HepG2 (cell line): ENCODE data around the gene ALB. TPM values are rescaled to one million over a fixed set of nuclear protein-coding genes. Genes with fewer than 3 reads are reported as not detected.

Experiments
- CCDC6 ChIP-seq: sonication (generic); formaldehyde crosslinking; IDR thresholded peaks from 2 replicates; pipeline ENCODE4 v1.8.1; 2022; ENCODE audit warnings: mild to moderate bottlenecking, missing genetic modification reagents, moderate library complexity
- DRAP1 ChIP-seq: IDR thresholded peaks from 2 replicates; pipeline ENCODE4 v1.6.1; 2016; ENCODE audit warnings: missing genetic modification reagents, missing compliant biosample characterization
- FOXP4 ChIP-seq: sonication (generic); formaldehyde crosslinking; IDR thresholded peaks from 2 replicates; pipeline ENCODE4 v1.4.0; 2020; ENCODE audit warnings: missing genetic modification reagents
- LCORL ChIP-seq, 2 experiments: fragments of 450-650 bp in 1 of 2; sonication (generic) in 1 of 2; formaldehyde crosslinking in 1 of 2; IDR thresholded peaks; 2 replicates each; pipeline versions ENCODE4 v1.5.0 to v1.6.1; 2017 to 2020; ENCODE audit warnings: antibody characterized with exemption in 1 of 2, missing genetic modification reagents in 1 of 2
- MED1 ChIP-seq: sonication (generic); formaldehyde crosslinking; IDR thresholded peaks from 2 replicates; pipeline ENCODE4 v1.4.0; 2020; ENCODE audit warnings: missing genetic modification reagents
- NR2F1 ChIP-seq, 2 experiments: fragments of 450-650 bp in 1 of 2; formaldehyde crosslinking in 1 of 2; IDR thresholded peaks; 2 replicates each; pipeline versions ENCODE4 v1.5.0 to v1.6.1; 2016 to 2020; ENCODE audit warnings: mild to moderate bottlenecking in 1 of 2, missing compliant biosample characterization in 1 of 2, missing genetic modification reagents in 1 of 2, moderate library complexity in 1 of 2
- NR2F6 ChIP-seq, 2 experiments: IDR thresholded peaks; 2 replicates each; pipeline ENCODE4 v1.6.1; 2016; ENCODE audit warnings: antibody characterized with exemption in 1 of 2, mild to moderate bottlenecking in 1 of 2
- POLR2AphosphoS5 ChIP-seq: IDR thresholded peaks from 2 replicates; pipeline ENCODE4 v1.6.1; 2012; ENCODE audit warnings: low read depth, low read length
- SOX5 ChIP-seq: IDR thresholded peaks from 2 replicates; pipeline ENCODE4 v1.6.1; 2016; ENCODE audit warnings: borderline replicate concordance
- SP1 ChIP-seq, 2 experiments: fragments of 450-650 bp in 1 of 2; sonication (generic) in 1 of 2; formaldehyde crosslinking in 1 of 2; IDR thresholded peaks; 2 replicates each; pipeline versions ENCODE4 v1.4.0 to v1.6.1; 2016 to 2020; ENCODE audit warnings: missing genetic modification reagents in 1 of 2
- ZBTB20 ChIP-seq: sonication (generic); formaldehyde crosslinking; IDR thresholded peaks from 2 replicates; pipeline ENCODE4 v1.8.1; 2023; ENCODE audit warnings: missing genetic modification reagents, low read depth, mild to moderate bottlenecking, borderline replicate concordance
- ZMYM2 ChIP-seq: sonication (generic); formaldehyde crosslinking; IDR thresholded peaks from 2 replicates; pipeline ENCODE4 v1.8.0; 2022; ENCODE audit warnings: mild to moderate bottlenecking, missing genetic modification reagents
- ZNF350 ChIP-seq: sonication (generic); formaldehyde crosslinking; IDR thresholded peaks from 2 replicates; pipeline ENCODE4 v1.4.0; 2020; ENCODE audit warnings: mild to moderate bottlenecking, low read depth, missing genetic modification reagents, borderline replicate concordance
- ZNF749 ChIP-seq: sonication (generic); formaldehyde crosslinking; IDR thresholded peaks from 2 replicates; pipeline ENCODE4 v1.8.0; 2022; ENCODE audit warnings: mild to moderate bottlenecking, missing genetic modification reagents, moderate library complexity, borderline replicate concordance
- polyA plus RNA-seq, 8 experiments: library from polyadenylated mRNA; depleted of rRNA in 3 of 8; stranded (reverse) in 7 of 8; unstranded in 1 of 8; fragments of >200 nt; fragmentation: Illumina TruSeq in 4 of 8; extraction: Trizol in 4 of 8; gene quantifications; 2 replicates each; pipeline versions ENCODE4 v1.2.1 to v1.2.3, GENCODE V29; 2011 to 2016; ENCODE audit warnings: low read depth in 4 of 8, missing spikeins in 1 of 8, mixed read lengths in 1 of 8; ENCODE audit not compliant: insufficient read depth in 1 of 8
- total RNA-seq, 5 experiments: library from RNA; depleted of rRNA; stranded (reverse); fragments of >200 nt; fragmentation: Illumina TruSeq; extraction: Trizol; gene quantifications; 2 replicates each; pipeline ENCODE4 v1.2.3, GENCODE V29; 2016; ENCODE audit warnings: low read depth in 1 of 5
- TF ChIP-seq, protein P1 (sequence below): IDR thresholded peaks from 2 replicates; pipeline ENCODE4 v1.6.1; 2016; ENCODE audit warnings: low read depth
- TF ChIP-seq, protein P2 (sequence below): IDR thresholded peaks from 2 replicates; pipeline ENCODE4 v1.4.0; 2020; ENCODE audit warnings: mild to moderate bottlenecking, missing genetic modification reagents

Gene ALB
- total and polyA plus RNA-seq, 2 of the 13 experiments (the other 11 are each of a cell fraction or from before 2014, with no cell fraction given), result 22,259 to 22,625 TPM

- TF ChIP-seq FOXP4 (CRISPR knock-in tag) (peak; percentile 63; the same call in 1 of the 2 replicates), NR2F6 (IDR thresholded peaks at IDR 0.05) (peak; percentile 89), NR2F6 (CRISPR knock-in tag; IDR thresholded peaks at IDR 0.05) (peak; percentile 84), SP1 (IDR thresholded peaks at IDR 0.05) (no peak), SP1 (CRISPR knock-in tag; IDR thresholded peaks at IDR 0.05) (no peak), CCDC6 (CRISPR knock-in tag) (0 out of 2 replicates have a peak, but pooled peaks have one; percentile 29), LCORL (IDR thresholded peaks at IDR 0.05) (no peak), LCORL (CRISPR knock-in tag; IDR thresholded peaks at IDR 0.05) (peak; percentile 50; the same call in 1 of the 2 replicates), MED1 (CRISPR knock-in tag) (peak; percentile 90), ZMYM2 (CRISPR knock-in tag) (peak; percentile 49; the same call in 1 of the 2 replicates), SOX5 (CRISPR knock-in tag) (peak; percentile 87), ZNF350 (no peak), DRAP1 (peak; percentile 33; the same call in 1 of the 2 replicates), POLR2AphosphoS5 (peak; percentile 24; the same call in 1 of the 2 replicates), ZNF749 (0 out of 2 replicates have a peak, but pooled peaks have one; percentile 35), ZBTB20 (peak; percentile 58; the same call in 1 of the 2 replicates), NR2F1 (CRISPR knock-in tag; IDR thresholded peaks at IDR 0.05) (peak in 1 of 2 experiments; percentile 58; a peak in 3 of 4 replicates)
- TF ChIP-seq, protein P1, sequence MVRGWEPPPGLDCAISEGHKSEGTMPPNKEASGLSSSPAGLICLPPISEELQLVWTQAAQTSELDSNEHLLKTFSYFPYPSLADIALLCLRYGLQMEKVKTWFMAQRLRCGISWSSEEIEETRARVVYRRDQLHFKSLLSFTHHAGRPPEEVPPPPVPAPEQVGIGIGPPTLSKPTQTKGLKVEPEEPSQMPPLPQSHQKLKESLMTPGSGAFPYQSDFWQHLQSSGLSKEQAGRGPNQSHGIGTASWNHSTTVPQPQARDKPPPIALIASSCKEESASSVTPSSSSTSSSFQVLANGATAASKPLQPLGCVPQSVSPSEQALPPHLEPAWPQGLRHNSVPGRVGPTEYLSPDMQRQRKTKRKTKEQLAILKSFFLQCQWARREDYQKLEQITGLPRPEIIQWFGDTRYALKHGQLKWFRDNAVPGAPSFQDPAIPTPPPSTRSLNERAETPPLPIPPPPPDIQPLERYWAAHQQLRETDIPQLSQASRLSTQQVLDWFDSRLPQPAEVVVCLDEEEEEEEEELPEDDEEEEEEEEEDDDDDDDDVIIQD (CRISPR knock-in tag), result peak; percentile 90; the same call in 1 of the 2 replicates
- TF ChIP-seq, protein P2, sequence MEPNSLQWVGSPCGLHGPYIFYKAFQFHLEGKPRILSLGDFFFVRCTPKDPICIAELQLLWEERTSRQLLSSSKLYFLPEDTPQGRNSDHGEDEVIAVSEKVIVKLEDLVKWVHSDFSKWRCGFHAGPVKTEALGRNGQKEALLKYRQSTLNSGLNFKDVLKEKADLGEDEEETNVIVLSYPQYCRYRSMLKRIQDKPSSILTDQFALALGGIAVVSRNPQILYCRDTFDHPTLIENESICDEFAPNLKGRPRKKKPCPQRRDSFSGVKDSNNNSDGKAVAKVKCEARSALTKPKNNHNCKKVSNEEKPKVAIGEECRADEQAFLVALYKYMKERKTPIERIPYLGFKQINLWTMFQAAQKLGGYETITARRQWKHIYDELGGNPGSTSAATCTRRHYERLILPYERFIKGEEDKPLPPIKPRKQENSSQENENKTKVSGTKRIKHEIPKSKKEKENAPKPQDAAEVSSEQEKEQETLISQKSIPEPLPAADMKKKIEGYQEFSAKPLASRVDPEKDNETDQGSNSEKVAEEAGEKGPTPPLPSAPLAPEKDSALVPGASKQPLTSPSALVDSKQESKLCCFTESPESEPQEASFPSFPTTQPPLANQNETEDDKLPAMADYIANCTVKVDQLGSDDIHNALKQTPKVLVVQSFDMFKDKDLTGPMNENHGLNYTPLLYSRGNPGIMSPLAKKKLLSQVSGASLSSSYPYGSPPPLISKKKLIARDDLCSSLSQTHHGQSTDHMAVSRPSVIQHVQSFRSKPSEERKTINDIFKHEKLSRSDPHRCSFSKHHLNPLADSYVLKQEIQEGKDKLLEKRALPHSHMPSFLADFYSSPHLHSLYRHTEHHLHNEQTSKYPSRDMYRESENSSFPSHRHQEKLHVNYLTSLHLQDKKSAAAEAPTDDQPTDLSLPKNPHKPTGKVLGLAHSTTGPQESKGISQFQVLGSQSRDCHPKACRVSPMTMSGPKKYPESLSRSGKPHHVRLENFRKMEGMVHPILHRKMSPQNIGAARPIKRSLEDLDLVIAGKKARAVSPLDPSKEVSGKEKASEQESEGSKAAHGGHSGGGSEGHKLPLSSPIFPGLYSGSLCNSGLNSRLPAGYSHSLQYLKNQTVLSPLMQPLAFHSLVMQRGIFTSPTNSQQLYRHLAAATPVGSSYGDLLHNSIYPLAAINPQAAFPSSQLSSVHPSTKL (CRISPR knock-in tag), result peak; percentile 92
Observed at GRCh38 chr4:73396993-73397972, 6.8 kb upstream of the ALB start (continued).
